Activated gamma-delta T cell treated with anti-CD3 and anti-CD28 coated beads, Interleukin-2, amount 50 U/mL, for 16 hours (primary cell): ENCODE measurements around the gene CMIP.

Experiments
- DNase-seq: peaks from one replicate; pipeline ENCODE4 v3.0.0-alpha.2; 2020; ENCODE audit warnings: low read depth

CMIP gene

GRCh38 chr16:81551151-81551808, 106.7 kb downstream of the CMIP start:
- DNase-seq = no peak

- DNase-seq = no peak
Observed at GRCh38 chr16:81551821-81552304, 107.3 kb downstream of the CMIP start.

- DNase-seq = no peak
Observed at GRCh38 chr16:81552743-81553079, 108.1 kb downstream of the CMIP start.

GRCh38 chr16:81553080-81553813, 108.6 kb downstream of the CMIP start:
- no peak for DNase-seq

GRCh38 chr16:81553814-81554675, 109.4 kb downstream of the CMIP start:
- DNase-seq = no peak

GRCh38 chr16:81554979-81555378, 110.4 kb downstream of the CMIP start:
- no peak for DNase-seq

- no peak for DNase-seq
Observed at GRCh38 chr16:81555660-81556059, 111.1 kb downstream of the CMIP start.

GRCh38 chr16:81556715-81557284, 112.2 kb downstream of the CMIP start:
- DNase-seq = no peak

GRCh38 chr16:81558077-81558443, 113.5 kb downstream of the CMIP start:
- no peak for DNase-seq

- DNase-seq = no peak
Observed at GRCh38 chr16:81558444-81559175, 114.0 kb downstream of the CMIP start.

- no peak for DNase-seq
Observed at GRCh38 chr16:81560979-81561657, 116.5 kb downstream of the CMIP start.

- DNase-seq = no peak
Observed at GRCh38 chr16:81562174-81562849, 117.7 kb downstream of the CMIP start.

GRCh38 chr16:81562926-81563325, 118.3 kb downstream of the CMIP start:
- no peak for DNase-seq

GRCh38 chr16:81564421-81564911, 119.9 kb downstream of the CMIP start:
- DNase-seq = no peak

- DNase-seq = no peak
Observed at GRCh38 chr16:81565321-81566028, 120.9 kb downstream of the CMIP start.

GRCh38 chr16:81566086-81567007, 121.7 kb downstream of the CMIP start:
- DNase-seq = no peak

- DNase-seq = no peak
Observed at GRCh38 chr16:81567087-81567486, 122.5 kb downstream of the CMIP start.

- no peak for DNase-seq
Observed at GRCh38 chr16:81567987-81568748, 123.6 kb downstream of the CMIP start.
